H9 (cell line): ENCODE results near the gene PPP1CA. TPM values are rescaled to one million over a fixed set of nuclear protein-coding genes. Genes with fewer than 3 reads are reported as not detected.

Source experiments
- DNase-seq: peaks from one replicate; pipeline ENCODE4 v3.0.0-alpha.2; 2017
- H2AFZ ChIP-seq: one replicate; pipeline ENCODE4 v1.6.1; 2013; ENCODE audit warnings: mild to moderate bottlenecking, low read length, control low read depth, moderate library complexity
- H2AK5ac ChIP-seq: 2 replicates; pipeline ENCODE4 v1.6.1; 2013; ENCODE audit warnings: low read length, control low read depth, mixed read lengths; ENCODE audit not compliant: insufficient read length
- H2BK120ac ChIP-seq: one replicate; pipeline ENCODE4 v1.6.1; 2013; ENCODE audit warnings: low read depth, mild to moderate bottlenecking, low read length, control low read depth, inconsistent platforms; ENCODE audit not compliant: poor library complexity, severe bottlenecking
- H2BK12ac ChIP-seq: 2 replicates; pipeline ENCODE4 v1.6.1; 2013; ENCODE audit warnings: low read length, control low read depth, mixed read lengths, low read depth; ENCODE audit not compliant: insufficient read length
- H2BK15ac ChIP-seq: 2 replicates; pipeline ENCODE4 v1.6.1; 2013; ENCODE audit warnings: low read depth, low read length, control low read depth
- H2BK20ac ChIP-seq: one replicate; pipeline ENCODE4 v1.6.1; 2013; ENCODE audit warnings: low read depth, mild to moderate bottlenecking, low read length, control low read depth, inconsistent platforms; ENCODE audit not compliant: poor library complexity, severe bottlenecking
- H2BK5ac ChIP-seq: 2 replicates; pipeline ENCODE4 v1.6.1; 2013; ENCODE audit warnings: low read length, control low read depth, mixed read lengths; ENCODE audit not compliant: insufficient read length
- H3K14ac ChIP-seq: 2 replicates; pipeline ENCODE4 v1.6.1; 2013; ENCODE audit warnings: low read length, control low read depth; ENCODE audit not compliant: insufficient read depth
- H3K18ac ChIP-seq: 2 replicates; pipeline ENCODE4 v1.6.1; 2013; ENCODE audit warnings: low read depth, mild to moderate bottlenecking, mixed read lengths, low read length, control low read depth; ENCODE audit not compliant: insufficient read length
- H3K23ac ChIP-seq: 2 replicates; pipeline ENCODE4 v1.6.1; 2013; ENCODE audit warnings: low read length, control low read depth, mixed read lengths, low read depth; ENCODE audit not compliant: insufficient read length
- H3K23me2 ChIP-seq: 2 replicates; pipeline ENCODE4 v1.6.1; 2013; ENCODE audit warnings: low read depth, mild to moderate bottlenecking, mixed read lengths, low read length, control low read depth; ENCODE audit not compliant: insufficient read length, poor library complexity, severe bottlenecking
- H3K27ac ChIP-seq: 2 replicates; pipeline ENCODE4 v1.5.1; 2013; ENCODE audit warnings: low read length, control low read depth, mixed read lengths, low read depth; ENCODE audit not compliant: insufficient read length
- H3K27me3 ChIP-seq: 2 replicates; pipeline ENCODE4 v1.6.1; 2013; ENCODE audit warnings: low read length, control low read depth, inconsistent platforms; ENCODE audit not compliant: insufficient read depth
- H3K4ac ChIP-seq: 2 replicates; pipeline ENCODE4 v1.6.1; 2013; ENCODE audit warnings: low read depth, mild to moderate bottlenecking, control low read depth, inconsistent platforms, low read length, moderate library complexity
- H3K4me1 ChIP-seq: 2 replicates; pipeline ENCODE4 v1.6.1; 2013; ENCODE audit warnings: low read length, control low read depth, inconsistent platforms; ENCODE audit not compliant: insufficient read depth
- H3K4me2 ChIP-seq: 2 replicates; pipeline ENCODE4 v1.6.1; 2013; ENCODE audit warnings: low read length, control low read depth, mixed read lengths; ENCODE audit not compliant: insufficient read length, insufficient read depth
- H3K56ac ChIP-seq: 2 replicates; pipeline ENCODE4 v1.6.1; 2013; ENCODE audit warnings: low read depth, mild to moderate bottlenecking, mixed read lengths, low read length, control low read depth; ENCODE audit not compliant: insufficient read length
- H3K79me1 ChIP-seq: 2 replicates; pipeline ENCODE4 v1.6.1; 2013; ENCODE audit warnings: low read depth, mild to moderate bottlenecking, moderate library complexity, low read length, control low read depth, inconsistent platforms; ENCODE audit not compliant: insufficient read depth, poor library complexity, severe bottlenecking
- H3K79me2 ChIP-seq: 2 replicates; pipeline ENCODE4 v1.6.1; 2013; ENCODE audit warnings: low read length, control low read depth, inconsistent platforms; ENCODE audit not compliant: insufficient read depth
- H3K9ac ChIP-seq: 2 replicates; pipeline ENCODE4 v1.6.1; 2013; ENCODE audit warnings: low read length, control low read depth, mixed read lengths; ENCODE audit not compliant: insufficient read length; ENCODE audit errors: extremely low read depth
- H3K9me3 ChIP-seq: one replicate; pipeline ENCODE4 v1.6.1; 2013; ENCODE audit warnings: low read depth, low read length, inconsistent platforms; ENCODE audit not compliant: control insufficient read depth
- H3T11ph ChIP-seq: one replicate; pipeline ENCODE4 v1.6.1; 2013; ENCODE audit warnings: mild to moderate bottlenecking, low read length, control low read depth, inconsistent platforms
- H4K20me1 ChIP-seq: one replicate; pipeline ENCODE4 v1.6.1; 2013; ENCODE audit not compliant: control insufficient read depth, insufficient read length, insufficient read depth
- H4K5ac ChIP-seq: 2 replicates; pipeline ENCODE4 v1.6.1; 2013; ENCODE audit warnings: low read depth, mild to moderate bottlenecking, mixed read lengths, low read length, control low read depth; ENCODE audit not compliant: insufficient read length
- H4K8ac ChIP-seq: replicated peaks from 2 replicates; pipeline ENCODE4 v1.6.1; 2013; ENCODE audit warnings: low read length, control low read depth, mixed read lengths, low read depth; ENCODE audit not compliant: insufficient read length
- H4K91ac ChIP-seq: 2 replicates; pipeline ENCODE4 v1.6.1; 2013; ENCODE audit warnings: low read depth, mild to moderate bottlenecking, moderate library complexity, mixed read lengths, low read length, control low read depth; ENCODE audit not compliant: insufficient read length
- H3K27ac Mint-ChIP-seq, 3 experiments: 2 replicates in 2 of 3; 3 replicates in 1 of 3; pipeline ENCODE4 v1.8.0; 2020 to 2021; ENCODE audit warnings: mixed read lengths in 3 of 3, mild to moderate bottlenecking in 1 of 3, moderate library complexity in 1 of 3
- H3K27me3 Mint-ChIP-seq: 2 replicates; pipeline ENCODE4 v1.8.0; 2021; ENCODE audit warnings: low read depth, mild to moderate bottlenecking, moderate library complexity, mixed read lengths
- H3K36me3 Mint-ChIP-seq, 3 experiments: 2 replicates in 2 of 3; 3 replicates in 1 of 3; pipeline ENCODE4 v1.8.0; 2020 to 2021; ENCODE audit warnings: low read depth in 3 of 3, mixed read lengths in 3 of 3; ENCODE audit not compliant: insufficient read depth in 1 of 3
- H3K4me1 Mint-ChIP-seq, 2 experiments: 2 replicates each; pipeline ENCODE4 v1.8.0; 2020; ENCODE audit warnings: mixed read lengths in 2 of 2
- H3K4me3 Mint-ChIP-seq, 2 experiments: 2 replicates in 1 of 2; 3 replicates in 1 of 2; pipeline ENCODE4 v1.8.0; 2020 to 2021; ENCODE audit warnings: mild to moderate bottlenecking in 2 of 2, mixed read lengths in 2 of 2, moderate library complexity in 1 of 2
- H3K9me3 Mint-ChIP-seq, 2 experiments: 2 replicates in 1 of 2; 3 replicates in 1 of 2; pipeline ENCODE4 v1.8.0; 2020; ENCODE audit warnings: mild to moderate bottlenecking in 2 of 2, mixed read lengths in 2 of 2, moderate library complexity in 1 of 2
- CTCF ChIP-seq: fragments of 200-600 bp; sonication (generic); conservative IDR thresholded peaks from 3 replicates; pipeline ENCODE4 v1.8.0; 2021; ENCODE audit warnings: antibody characterized with exemption, mild to moderate bottlenecking
- WGBS: extraction: QIAGEN DNeasy Blood & Tissue Kit; methylation state at CpG from one replicate; pipeline ENCODE4 v1.1.7; 2013; ENCODE audit warnings: missing lambda C conversion rate, low lambda C conversion rate, mixed read lengths; ENCODE audit not compliant: insufficient read length; ENCODE audit errors: extremely low coverage; 5-methylcytosine and 5-hydroxymethylcytosine counted together
- total RNA-seq: library from RNA; stranded (reverse); gene quantifications from 2 replicates; pipeline ENCODE4 v1.2.1, GENCODE V29; 2021

The PPP1CA gene
- total RNA-seq, 1 experiment from 2014 or later = 205 TPM

GRCh38 chr11:67365736-67366444 is 35.8 kb downstream of the PPP1CA start:
- no peak for DNase-seq
- no CpG with 5 or more reads among the region's 14 CpGs for WGBS
- H3K27ac Mint-ChIP-seq = peak overlapping the region in 1 of 3 experiments; percentile 29; a peak in 2 of 7 replicates

More at GRCh38 chr11:67365736-67366444, 35.8 kb downstream of the PPP1CA start:
- Histone ChIP-seq H3K14ac (no peak overlapping the region; the same call in 1 of the 2 replicates), H3K79me2 (no peaks in the 10 kb centered on the region), H3K79me1 (no peaks in the 10 kb centered on the region), H3K56ac (no peak overlapping the region), H4K91ac (no peak overlapping the region), H2BK20ac (no peak overlapping the region), H3K18ac (no peak overlapping the region), H4K8ac (no peak overlapping the region), H3K23ac (no peak overlapping the region), H3K27me3 (no peaks in the 10 kb centered on the region; the same call in 1 of the 2 replicates), H4K5ac (no peak overlapping the region), H2BK12ac (no peak overlapping the region), H3K9me3 (no peaks in the 10 kb centered on the region), H2AFZ (no peak overlapping the region), H3K4ac (no peak overlapping the region), H2AK5ac (no peak overlapping the region), H3K27ac (no peak overlapping the region), H3K9ac (no peak overlapping the region), H3K4me1 (peaks cover 7% of the 10 kb centered on the region; the same call in 1 of the 2 replicates), H2BK15ac (no peak overlapping the region), H4K20me1 (peaks cover 3% of the 10 kb centered on the region), H3T11ph (no peak overlapping the region), H2BK120ac (no peak overlapping the region), H2BK5ac (no peak overlapping the region), H3K23me2 (peaks cover 3% of the 10 kb centered on the region), H3K4me2 (no peak overlapping the region)
- no peaks in the 10 kb centered on the region for H3K9me3 Mint-ChIP-seq
- peaks cover 24% of the 10 kb centered on the region in 2 experiments for H3K4me1 Mint-ChIP-seq
- H3K27me3 Mint-ChIP-seq = peaks cover 74% of the 10 kb centered on the region
- TF ChIP-seq CTCF = no peak
- no peaks in the 10 kb centered on the region; a peak in 1 of 7 replicates for H3K36me3 Mint-ChIP-seq
- H3K4me3 Mint-ChIP-seq = no peak overlapping the region
